ENCODE results near the gene PHB1. TPM values are rescaled to one million over a fixed set of nuclear protein-coding genes. Genes with fewer than 3 reads are reported as not detected.

Gene PHB1
- total RNA-seq, 1 experiment from 2014 or later: 413 TPM

DNA sequence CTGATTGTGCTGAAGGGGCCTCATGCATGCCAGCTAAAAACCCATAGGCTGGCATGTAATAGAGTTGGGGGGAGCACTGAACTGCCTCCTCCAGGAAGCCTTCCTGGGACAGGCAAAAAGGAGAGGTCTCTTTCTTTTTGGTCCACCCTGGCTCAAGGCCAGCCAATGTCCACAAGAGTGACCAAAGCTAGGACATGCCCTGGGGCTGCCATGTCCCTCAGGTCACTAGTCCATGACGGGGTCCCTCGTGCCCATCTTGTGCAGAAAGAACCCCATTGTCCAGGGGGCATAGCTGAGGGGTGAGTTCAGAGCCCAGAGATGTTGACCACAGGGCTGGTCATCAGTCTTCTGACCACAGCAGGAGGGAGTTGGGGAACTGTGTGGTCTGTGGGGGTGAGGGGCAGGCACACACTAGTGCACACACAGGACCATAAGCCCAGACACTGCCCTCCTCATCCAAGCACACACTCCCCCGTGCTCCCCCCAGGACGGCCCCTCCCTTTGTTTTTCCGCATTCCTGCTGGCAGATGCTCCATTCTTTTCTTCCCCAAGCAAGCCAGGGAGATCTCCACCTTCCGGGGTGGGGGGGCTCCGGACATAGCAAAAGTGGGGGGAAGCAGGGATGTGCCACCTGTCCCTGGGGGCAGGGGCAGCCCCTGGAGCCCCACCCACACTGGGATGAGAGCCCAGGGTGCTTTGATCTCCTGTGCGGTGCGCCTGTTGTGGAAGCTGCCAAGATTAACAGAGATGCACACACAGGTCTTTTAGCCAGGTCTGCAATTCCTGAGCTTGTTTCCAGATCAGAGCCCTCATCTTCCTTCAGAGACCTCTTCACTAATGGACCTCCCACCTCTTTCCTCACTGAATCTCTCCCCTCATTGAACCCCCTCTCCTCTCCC lies 25.2 kb upstream of the PHB1 start:
- H3K4me3 Mint-ChIP-seq (ENCODE audit: low read depth, unreplicated experiment): no peak overlapping the region
- CTCF ChIA-PET: interaction anchor here (1.0 kb wide), 1 partner anchor 28 kb away, joined by 3 read pairs; no protein-coding TSS in a partner anchor
- BruUV-seq (replicated peaks): no TSS peak
- intact Hi-C loops (cut with micrococcal nuclease; ENCODE audit: unreplicated experiment): loop anchor here (10.0 kb wide), 1 partner anchor 255 kb away; no protein-coding TSS in a partner anchor
- no peaks in the 10 kb centered on the region for H3K4me1 Mint-ChIP-seq (ENCODE audit: low read depth, unreplicated experiment)
- peaks cover 97% of the 10 kb centered on the region for H3K27me3 Mint-ChIP-seq (ENCODE audit: unreplicated experiment)
- DNase-seq: no peak
- H3K9me3 Mint-ChIP-seq (ENCODE audit: low read depth, unreplicated experiment): no peaks in the 10 kb centered on the region
- no peak overlapping the region for H3K27ac Mint-ChIP-seq (ENCODE audit: unreplicated experiment)
- TF ChIP-seq, protein P1, sequence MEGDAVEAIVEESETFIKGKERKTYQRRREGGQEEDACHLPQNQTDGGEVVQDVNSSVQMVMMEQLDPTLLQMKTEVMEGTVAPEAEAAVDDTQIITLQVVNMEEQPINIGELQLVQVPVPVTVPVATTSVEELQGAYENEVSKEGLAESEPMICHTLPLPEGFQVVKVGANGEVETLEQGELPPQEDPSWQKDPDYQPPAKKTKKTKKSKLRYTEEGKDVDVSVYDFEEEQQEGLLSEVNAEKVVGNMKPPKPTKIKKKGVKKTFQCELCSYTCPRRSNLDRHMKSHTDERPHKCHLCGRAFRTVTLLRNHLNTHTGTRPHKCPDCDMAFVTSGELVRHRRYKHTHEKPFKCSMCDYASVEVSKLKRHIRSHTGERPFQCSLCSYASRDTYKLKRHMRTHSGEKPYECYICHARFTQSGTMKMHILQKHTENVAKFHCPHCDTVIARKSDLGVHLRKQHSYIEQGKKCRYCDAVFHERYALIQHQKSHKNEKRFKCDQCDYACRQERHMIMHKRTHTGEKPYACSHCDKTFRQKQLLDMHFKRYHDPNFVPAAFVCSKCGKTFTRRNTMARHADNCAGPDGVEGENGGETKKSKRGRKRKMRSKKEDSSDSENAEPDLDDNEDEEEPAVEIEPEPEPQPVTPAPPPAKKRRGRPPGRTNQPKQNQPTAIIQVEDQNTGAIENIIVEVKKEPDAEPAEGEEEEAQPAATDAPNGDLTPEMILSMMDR (IDR thresholded peaks at IDR 0.05; ENCODE audit: unreplicated experiment): no peak
- H3K36me3 Mint-ChIP-seq (ENCODE audit: insufficient read depth, unreplicated experiment): no peaks in the 10 kb centered on the region

DNA sequence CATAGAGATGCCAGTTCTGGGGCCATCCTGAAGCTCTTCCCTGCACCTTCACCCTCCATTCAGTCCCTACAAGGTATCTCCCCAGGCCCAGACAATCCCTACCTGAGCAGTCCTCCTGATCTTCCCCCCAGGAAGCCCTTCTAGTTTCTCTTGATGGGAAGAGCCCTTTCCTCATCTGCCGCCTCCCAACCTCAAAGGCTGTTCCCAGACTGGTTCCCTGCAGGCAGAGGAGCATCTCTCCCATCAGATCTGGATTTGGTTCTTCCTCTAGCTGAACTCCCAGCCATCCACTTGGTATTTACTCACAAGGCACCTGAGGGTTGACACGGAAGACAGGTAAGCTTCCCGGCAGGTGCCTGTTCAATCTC lies 24.6 kb upstream of the PHB1 start:
- H3K4me3 Mint-ChIP-seq (ENCODE audit: low read depth, unreplicated experiment): no peak overlapping the region

DNA sequence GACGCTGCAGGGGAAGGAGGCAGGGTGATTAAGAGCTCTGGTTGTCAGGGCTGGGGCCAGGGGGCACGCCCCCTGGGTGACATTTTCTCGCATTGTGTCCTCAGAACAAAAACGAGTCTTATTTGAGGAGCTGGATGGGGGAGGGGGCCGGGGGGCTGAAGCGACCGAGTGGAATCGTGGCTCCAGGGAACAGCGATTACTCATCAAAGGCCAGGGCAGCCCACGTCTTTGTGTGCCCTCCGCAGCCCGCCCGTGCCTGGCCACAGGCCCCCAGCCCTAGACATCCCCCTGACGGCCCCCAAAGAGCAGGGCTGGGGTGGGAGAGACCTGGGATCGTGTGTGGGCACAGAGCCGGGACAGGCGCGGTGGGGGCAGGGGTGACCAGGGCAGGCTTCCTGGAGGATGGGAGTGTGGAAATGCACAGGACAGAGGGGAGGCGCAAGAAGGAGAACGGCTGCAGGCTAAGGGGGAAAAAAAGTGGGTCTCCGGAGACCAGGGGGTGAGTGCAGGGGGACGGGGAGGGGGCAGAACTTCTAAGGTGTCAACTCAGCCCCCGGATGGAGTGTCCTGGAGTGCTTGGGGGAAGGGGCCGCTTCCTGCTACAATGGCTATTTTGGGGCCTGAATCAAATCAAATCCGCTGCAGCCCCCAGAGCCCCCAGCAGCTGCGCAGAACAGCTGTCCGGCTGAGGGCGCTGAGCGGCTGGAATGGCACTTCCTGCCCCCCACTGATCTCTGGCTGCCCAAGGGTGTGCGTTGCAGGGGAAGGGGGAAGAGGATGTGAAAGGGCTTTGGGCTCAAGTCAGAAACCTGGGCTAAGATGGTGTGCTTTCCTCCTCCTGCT lies 24.0 kb upstream of the PHB1 start:
- intact Hi-C loops (cut with micrococcal nuclease; ENCODE audit: unreplicated experiment): loop anchor here (10.0 kb wide), 1 partner anchor 256 kb away; no protein-coding TSS in a partner anchor

More for the DNA sequence above, 24.6 kb upstream of the PHB1 start:
- H3K9me3 Mint-ChIP-seq (ENCODE audit: low read depth, unreplicated experiment): no peaks in the 10 kb centered on the region
- no TSS peak for BruUV-seq (replicated peaks)
- H3K36me3 Mint-ChIP-seq (ENCODE audit: insufficient read depth, unreplicated experiment): no peaks in the 10 kb centered on the region
- H3K27ac Mint-ChIP-seq (ENCODE audit: unreplicated experiment): no peak overlapping the region
- CTCF ChIA-PET: interaction anchor here (1.0 kb wide), 1 partner anchor 29 kb away, joined by 3 read pairs; no protein-coding TSS in a partner anchor
- intact Hi-C loops (cut with micrococcal nuclease; ENCODE audit: unreplicated experiment): loop anchor here (10.0 kb wide), 1 partner anchor 256 kb away; no protein-coding TSS in a partner anchor
- peaks cover 91% of the 10 kb centered on the region for H3K27me3 Mint-ChIP-seq (ENCODE audit: unreplicated experiment)
- TF ChIP-seq, protein P1 (IDR thresholded peaks at IDR 0.05; ENCODE audit: unreplicated experiment): no peak
- no peaks in the 10 kb centered on the region for H3K4me1 Mint-ChIP-seq (ENCODE audit: low read depth, unreplicated experiment)
- no peak for DNase-seq

More for the DNA sequence above, 24.0 kb upstream of the PHB1 start:
- Mint-ChIP-seq H3K36me3 (ENCODE audit: insufficient read depth, unreplicated experiment) (no peaks in the 10 kb centered on the region), H3K27ac (ENCODE audit: unreplicated experiment) (no peak overlapping the region), H3K4me1 (ENCODE audit: low read depth, unreplicated experiment) (no peaks in the 10 kb centered on the region), H3K4me3 (ENCODE audit: low read depth, unreplicated experiment) (no peak overlapping the region), H3K9me3 (ENCODE audit: low read depth, unreplicated experiment) (no peaks in the 10 kb centered on the region), H3K27me3 (ENCODE audit: unreplicated experiment) (peaks cover 84% of the 10 kb centered on the region)
- CTCF ChIA-PET: interaction anchor here (0.8 to 5.8 kb wide), 3 partner anchors 30 to 853 kb away, joined by 3 to 37 read pairs (median 4); no protein-coding TSS in a partner anchor
- no peak for DNase-seq
- TF ChIP-seq, protein P1 (IDR thresholded peaks at IDR 0.05; ENCODE audit: unreplicated experiment): no peak
- no TSS peak for BruUV-seq (replicated peaks)
